Stimulated activated CD8-positive, alpha-beta memory T cell treated with anti-CD3 and anti-CD28 coated beads, Interleukin-15, amount 100 ng/mL, for 24 hours (primary cell): Measurements from ENCODE around the gene PHF20.
"Not testable (repeated sequence)": the region's sequence is repeated elsewhere in the genome, so short reads cannot be mapped to it uniquely, and the experiment has no call there.

ENCODE experiments used
- DNase-seq: peaks from one replicate; pipeline ENCODE4 v3.0.0-alpha.2; 2020; ENCODE audit warnings: low read depth

Gene PHF20

DNA sequence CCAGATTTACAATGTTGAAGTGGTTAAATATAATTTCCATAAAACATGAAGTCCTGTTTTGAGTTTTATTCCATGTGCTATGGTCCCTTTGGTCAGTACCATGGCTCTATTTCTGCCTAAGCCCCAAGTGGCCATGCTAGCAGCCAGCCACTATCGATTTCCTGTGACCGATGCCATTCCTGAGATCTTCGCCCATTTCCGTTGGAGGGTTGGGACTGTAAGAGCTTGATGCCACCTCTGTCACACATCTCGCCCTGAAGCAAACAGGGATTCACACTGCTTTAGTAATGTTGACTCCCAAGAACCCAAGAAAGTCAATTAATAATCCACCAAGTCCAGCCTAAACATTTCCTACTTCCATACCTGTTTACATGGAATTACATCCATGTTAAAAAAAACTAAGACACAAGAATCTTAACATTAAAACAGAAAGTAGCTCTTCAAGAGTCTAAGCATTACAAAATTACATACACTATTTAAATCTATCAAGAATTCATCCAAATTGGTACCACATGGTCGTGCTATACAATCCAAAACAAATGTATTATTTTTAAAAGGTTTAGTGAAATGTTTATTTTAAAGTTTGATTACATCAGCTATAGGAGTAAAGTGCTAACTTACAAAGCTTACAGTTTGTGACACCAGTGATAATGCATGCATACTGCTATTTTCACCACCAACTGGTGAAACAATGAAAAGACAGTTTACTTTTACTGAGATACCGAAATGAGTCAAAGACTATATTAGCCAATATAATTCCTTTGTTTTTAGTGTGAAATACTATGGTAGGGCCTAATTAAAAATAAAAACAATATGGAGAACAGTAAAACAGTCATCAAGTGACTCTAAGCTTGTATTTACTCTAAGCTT lies 32.3 kb upstream of the PHF20 start:
- DNase-seq, result no peak

DNA sequence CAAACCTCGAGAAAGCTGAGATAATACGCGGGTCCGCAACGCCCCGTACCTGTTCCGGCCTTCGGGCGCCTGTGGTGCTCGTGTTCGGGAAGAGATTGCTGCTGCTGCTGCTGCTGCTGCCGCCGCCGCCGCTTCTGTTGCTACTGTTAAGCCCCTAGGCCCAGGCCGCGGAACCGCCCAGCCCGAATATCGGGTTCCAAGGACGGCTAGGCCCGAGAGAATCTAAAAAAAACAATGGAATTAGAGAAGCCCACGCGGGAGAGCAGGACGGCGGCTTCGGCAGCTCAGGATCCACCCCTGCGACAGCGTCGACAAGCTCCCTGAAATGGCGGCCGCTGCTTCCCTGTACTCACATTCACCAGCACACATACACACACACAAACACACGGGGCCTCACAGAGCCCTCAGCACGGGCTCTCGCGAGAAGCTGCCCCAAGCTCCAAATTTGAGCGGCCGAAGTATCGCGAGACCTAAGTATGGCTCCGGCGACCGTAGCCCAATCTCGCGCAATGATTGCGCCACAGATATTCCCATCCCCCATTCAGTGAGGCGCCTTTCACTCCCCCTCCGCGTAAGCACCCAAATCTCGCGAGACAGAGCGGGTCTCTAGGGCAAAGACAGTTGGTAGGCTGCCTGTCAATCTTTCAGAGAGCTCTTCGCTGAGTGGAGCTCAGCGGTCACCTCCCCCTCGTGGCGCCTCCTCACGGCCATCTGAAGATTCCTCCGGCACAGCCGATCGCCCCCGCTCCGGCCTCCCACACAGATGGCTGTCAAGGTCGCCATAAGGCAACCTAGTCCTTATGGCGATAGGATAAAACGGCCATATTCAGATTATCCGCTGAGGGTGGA lies 29.7 kb upstream of the PHF20 start, which contains the start of gene RBM39:
RBM39 (minus strand) TSS at position 369 of the 849 bp plus-strand sequence. CDS start 1,386 bp downstream, outside the sequence.
- DNase-seq, result peak; percentile 92

DNA sequence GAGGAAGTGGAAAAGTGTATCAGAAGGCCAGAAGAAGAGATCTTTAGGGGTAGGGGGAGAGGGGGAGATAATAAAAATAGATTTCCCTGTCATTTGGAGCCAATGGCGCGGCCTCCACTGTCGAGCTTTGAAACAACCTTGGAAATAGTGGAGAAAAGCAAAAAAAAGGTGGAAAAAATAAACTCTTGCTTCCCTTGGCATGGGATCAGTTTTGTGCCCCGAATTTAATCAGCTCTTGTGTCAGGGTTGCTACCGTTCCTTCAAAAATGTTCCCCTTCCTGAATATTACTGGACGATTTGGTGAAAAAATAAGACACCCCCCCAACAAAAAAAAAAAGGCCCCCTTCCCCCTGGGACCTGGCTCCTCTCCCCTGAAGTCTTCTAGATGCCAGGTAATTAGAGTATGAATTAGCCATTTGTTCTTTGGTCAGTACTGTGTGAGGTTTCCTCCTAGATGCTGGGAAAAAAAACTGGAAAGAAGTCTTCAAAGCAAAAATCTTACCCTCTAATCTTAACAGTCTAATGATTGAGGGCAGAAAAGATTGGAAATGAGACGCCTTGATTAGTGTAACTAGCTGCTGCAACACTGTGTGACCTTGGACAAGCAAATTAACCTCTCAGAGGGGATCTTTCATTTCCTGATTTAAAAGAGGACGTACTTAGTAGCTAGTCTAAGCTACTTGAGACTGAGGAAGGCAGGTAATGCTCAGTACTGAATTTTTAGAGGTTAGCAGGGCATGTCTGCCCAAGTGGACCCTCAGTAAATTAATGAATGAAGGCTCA lies 28.9 kb upstream of the PHF20 start:
- no peak for DNase-seq

DNA sequence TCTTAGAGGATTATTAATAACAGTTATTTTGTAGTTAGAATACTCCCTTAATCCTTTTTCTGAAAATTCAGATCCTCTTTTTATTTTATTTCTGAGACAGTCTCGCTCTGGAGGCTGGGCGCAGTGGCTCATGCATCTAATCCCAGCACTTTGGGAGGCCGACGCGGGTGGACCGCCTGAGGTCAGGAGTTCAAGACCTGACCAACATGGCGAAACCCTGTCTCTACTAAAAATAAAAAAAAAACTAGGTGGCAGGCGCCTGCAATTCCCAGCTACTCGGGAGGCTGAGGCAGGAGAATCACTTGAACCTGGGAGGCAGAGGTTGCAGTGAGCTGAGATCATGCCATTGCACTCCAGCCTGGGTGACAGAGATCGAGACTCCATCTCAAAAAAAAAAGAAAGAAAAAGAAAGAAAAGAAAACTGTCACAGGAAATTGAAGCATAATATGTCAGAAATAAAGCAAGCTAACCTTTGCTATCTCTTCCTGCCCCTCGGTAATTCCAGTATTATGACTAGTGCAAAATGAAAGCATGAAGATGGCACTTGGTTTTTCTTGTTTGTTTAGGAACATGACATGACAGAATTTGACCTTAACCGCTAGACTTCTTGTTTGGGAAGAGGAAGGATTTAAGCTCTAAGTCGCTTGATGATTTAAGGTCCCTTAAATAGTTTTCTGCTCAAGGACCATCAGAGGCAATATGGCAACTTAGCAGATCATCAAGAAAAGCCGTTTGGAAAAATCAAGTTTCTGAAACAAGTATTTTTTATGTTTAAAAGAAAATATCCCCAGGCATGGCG lies 27.9 kb upstream of the PHF20 start:
- DNase-seq, result no peak

DNA sequence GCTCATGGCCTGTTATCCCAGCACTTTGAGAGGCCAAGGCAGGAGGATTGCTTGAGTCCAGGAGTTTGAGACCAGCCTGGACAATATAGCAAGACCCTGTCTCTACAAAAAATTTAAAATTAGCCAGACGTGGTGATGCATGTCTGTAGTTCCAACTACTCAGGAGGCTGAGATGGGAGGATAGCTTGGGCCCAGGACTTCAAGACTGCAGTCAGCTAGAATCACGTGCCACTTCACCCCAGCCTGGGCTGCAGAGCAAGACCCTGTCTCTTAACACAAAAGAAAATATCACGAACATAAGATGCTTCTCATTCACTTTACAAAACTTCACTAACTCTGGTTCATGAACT lies 27.3 kb upstream of the PHF20 start:
- not testable (repeated sequence) for DNase-seq

GRCh38 chr20:35750611-35751010 lies 21.2 kb upstream of the PHF20 start:
- DNase-seq, result no peak

GRCh38 chr20:35756404-35756803 lies 15.4 kb upstream of the PHF20 start:
- DNase-seq, result no peak

DNA sequence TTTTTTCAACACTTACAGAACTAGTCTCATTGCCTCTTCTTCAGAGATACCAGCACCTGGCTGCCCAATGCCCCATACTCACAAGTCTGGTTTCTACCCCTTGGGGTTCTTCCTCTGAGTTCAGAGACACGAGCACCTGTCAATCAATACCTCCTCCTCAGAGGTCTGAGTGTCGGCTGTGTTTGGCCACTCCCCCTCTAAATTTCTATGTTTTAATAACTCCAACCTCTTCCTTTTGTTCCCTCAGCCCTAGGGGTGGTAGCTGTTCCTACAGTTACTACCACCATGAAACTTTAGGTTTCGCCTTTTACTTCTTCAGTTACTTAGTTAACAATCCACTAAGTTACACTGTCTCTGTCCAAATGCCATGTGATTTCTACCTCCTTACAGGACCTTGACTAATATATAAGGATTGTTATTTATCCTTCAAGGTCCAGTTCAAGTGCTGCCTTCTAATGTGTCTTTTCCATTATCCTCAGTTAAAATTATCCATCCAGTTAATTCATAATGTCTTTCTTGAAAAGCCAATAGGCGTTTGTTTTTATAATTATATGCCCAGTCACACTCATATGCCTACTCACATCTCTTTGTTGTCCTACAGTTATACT lies 14.6 kb upstream of the PHF20 start:
- no peak for DNase-seq

DNA sequence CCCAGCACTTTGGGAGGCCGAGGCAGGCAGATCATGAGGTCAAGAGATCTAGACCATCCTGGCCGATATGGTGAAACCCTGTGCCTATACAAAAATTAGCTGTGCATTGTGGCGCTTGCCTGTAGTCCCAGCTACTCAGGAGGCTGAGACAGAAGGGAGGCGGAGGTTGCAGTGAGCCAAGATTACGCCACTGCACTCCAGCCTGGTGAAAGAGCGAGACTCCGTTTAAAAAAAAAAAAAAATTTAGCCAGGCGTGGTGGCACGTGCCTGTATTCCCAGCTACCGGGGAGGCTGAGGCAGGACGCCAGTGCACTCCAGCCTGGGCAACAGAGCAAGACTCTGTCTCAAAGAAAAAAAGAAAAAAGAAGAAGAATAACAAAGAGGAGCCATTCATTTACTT lies 10.3 kb upstream of the PHF20 start:
- not testable (repeated sequence) for DNase-seq

- no peak for DNase-seq
Observed at GRCh38 chr20:35762461-35762860, 9.4 kb upstream of the PHF20 start.

- not testable (repeated sequence) for DNase-seq
Observed at GRCh38 chr20:35764936-35765335, 6.9 kb upstream of the PHF20 start.

- no peak for DNase-seq
Observed at GRCh38 chr20:35766843-35767242, 5.0 kb upstream of the PHF20 start.

DNA sequence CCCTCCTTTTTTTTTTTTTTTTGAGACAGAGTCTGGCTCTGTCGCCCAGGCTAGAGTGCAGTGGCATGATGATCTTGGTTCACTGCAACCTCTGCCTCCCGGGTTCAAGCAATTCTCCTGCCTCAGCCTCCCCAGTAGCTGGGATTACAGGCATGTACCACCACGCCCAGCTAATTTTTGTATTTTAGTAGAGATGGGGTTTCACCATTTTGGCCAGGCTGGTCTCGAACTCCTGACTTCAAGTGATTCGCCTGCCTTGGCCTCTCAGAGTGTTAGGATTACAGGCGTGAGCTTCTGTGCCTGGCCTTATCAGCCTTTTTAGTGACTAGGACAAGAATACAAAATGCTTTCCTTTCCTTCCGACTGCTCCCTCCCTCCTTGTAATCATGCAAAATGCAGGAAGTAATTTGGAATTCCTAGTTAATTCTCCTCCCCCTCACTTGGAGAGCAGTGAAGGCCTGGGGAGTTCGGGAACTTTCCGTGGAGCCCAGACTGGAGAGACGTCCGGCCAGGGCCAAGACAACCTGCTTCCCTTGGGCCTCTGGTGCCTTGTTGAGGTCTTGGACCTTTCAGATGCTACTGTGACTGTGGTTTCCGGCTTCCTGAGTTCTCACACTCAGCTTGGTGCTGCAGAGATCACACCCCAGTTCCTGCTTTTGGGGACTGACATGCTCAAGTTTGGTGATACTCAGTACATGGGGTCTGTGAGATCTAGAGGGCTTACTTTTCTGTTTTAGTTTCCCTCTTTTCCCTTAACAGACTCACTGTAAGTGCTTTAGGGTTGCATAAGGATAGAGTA lies 3.9 kb upstream of the PHF20 start:
- DNase-seq, result peak; percentile 10

DNA sequence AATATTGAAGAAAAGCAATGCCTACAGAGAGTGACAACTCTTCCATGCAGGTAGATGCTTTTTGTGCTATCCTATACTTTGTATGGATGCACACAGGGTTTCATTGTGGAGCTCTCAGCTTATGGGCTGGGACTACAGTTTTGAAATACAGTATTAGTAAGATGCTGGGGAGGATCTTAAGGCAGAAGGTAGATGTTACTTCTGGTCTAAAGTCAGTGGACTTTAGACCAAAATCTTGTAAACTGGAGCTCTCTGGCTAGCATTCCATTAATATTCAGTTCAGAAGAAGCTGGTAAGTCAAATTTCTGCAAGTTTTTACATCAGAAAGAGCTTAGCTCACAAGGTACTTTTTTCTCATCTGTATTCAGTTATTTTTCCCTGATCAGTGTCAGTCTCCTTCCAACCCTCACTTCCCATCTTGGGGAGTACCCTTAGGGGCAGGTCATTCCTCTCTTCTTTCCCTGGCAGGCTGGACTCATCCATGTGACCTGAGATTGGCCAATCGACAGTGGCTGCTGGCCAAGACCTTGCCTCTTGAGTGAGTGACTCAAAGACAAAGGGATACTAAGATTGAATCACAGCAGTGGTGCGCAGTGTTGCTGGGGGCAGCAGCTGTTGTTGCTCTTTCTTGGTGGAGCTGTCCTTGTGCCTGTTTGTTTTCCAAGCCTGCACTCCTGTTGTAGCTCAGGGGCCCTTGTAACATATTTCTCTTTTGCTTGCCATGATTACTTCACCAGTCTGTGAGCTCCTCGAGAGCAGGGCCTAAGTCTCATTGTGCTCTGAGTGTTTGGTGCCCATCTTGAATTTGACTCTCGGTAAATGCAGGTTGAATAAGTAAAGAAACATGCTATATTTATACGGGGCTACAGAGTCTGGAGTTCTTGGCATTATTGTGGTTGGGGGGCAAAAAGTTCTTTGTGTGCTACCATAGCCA lies 2.8 kb upstream of the PHF20 start:
- DNase-seq, result no peak

- no peak for DNase-seq
Observed at GRCh38 chr20:35771367-35771688, 487 bp upstream of the PHF20 start.

GRCh38 chr20:35772563-35773058 lies 796 bp downstream of the PHF20 start:
- DNase-seq, result no peak

DNA sequence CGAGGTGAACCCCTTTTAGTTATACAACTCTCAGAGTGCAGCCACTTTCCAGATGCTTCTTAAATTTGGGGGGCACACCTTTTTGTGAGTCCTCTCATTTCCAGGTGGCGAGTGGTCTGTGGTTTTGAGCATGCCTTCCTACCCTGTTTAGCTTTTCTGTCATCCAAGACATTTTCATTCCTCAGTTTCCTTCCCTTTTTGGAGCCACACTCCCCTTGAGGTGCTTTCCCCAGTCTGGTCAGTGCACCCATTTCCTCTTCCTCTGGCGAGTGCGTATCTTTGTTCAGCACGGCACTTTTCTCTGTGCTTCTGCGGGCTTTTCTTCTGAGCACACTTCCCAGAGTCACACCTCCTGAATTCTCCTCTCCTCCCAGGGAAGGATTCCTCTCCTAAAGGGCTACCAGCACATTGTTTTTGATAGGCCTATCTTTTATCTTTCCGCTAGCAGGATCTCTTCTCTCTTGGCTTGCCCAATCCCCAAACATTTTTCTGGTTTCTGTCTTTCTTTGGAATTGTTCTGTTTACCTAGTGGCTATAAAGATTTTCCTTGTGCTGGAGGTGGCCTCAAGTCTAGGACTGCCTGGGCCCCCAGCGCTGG lies 1.4 kb downstream of the PHF20 start:
- no peak for DNase-seq

- no peak for DNase-seq
Observed at GRCh38 chr20:35774391-35774790, 2.6 kb downstream of the PHF20 start.
